Esophagus muscularis mucosa (tissue), 4 donors: ENCODE results near the gene HSD11B1. TPM values are rescaled to one million over a fixed set of nuclear protein-coding genes. Genes with fewer than 3 reads are reported as not detected.

Experiments
- DNase-seq: peaks from one replicate; pipeline ENCODE4 v3.0.0-alpha.2; 2017; ENCODE audit errors: extremely low spot score
- H3K27ac ChIP-seq, 4 donors: fragments of 200-600 bp; sonication (generic); replicated peaks in 1 of 4; 1 replicate in 3 of 4; 2 replicates in 1 of 4; pipeline ENCODE4 v1.5.1; 2016 to 2019; ENCODE audit warnings: mild to moderate bottlenecking in 1 of 4
- H3K27me3 ChIP-seq, 4 donors: fragments of 200-600 bp; sonication (generic); one replicate each; pipeline versions ENCODE4 v1.5.1 to v1.6.0; 2016 to 2019
- H3K36me3 ChIP-seq, 4 donors: fragments of 200-600 bp; sonication (generic); one replicate each; pipeline ENCODE4 v1.5.1; 2016 to 2019
- H3K4me1 ChIP-seq, 4 donors: fragments of 200-600 bp; sonication (generic); one replicate each; pipeline ENCODE4 v1.5.1; 2016 to 2019
- H3K4me3 ChIP-seq, 4 donors: fragments of 200-600 bp; sonication (generic); 1 replicate in 2 of 4; 2 replicates in 2 of 4; pipeline ENCODE4 v1.5.1; 2016 to 2019; ENCODE audit warnings: mild to moderate bottlenecking in 4 of 4, moderate library complexity in 1 of 4
- H3K9me3 ChIP-seq, 4 donors: fragments of 200-600 bp; sonication (generic); 1 replicate in 3 of 4; 2 replicates in 1 of 4; pipeline ENCODE4 v1.5.1; 2016 to 2019
- CTCF ChIP-seq, 3 experiments: fragments of 200-600 bp in 2 of 3; fragments of 450-650 bp in 1 of 3; sonication (generic) in 2 of 3; IDR thresholded peaks; one replicate each; pipeline ENCODE4 v1.5.1; 2017 to 2019; ENCODE audit warnings: antibody characterized with exemption in 3 of 3, mild to moderate bottlenecking in 2 of 3, moderate library complexity in 1 of 3
- EP300 ChIP-seq: sonication (generic); formaldehyde crosslinking; IDR thresholded peaks from one replicate; pipeline ENCODE4 v1.6.1; 2017; ENCODE audit warnings: antibody characterized with exemption
- POLR2A ChIP-seq: fragments of 450-650 bp; IDR thresholded peaks from one replicate; pipeline ENCODE4 v1.6.1; 2017; ENCODE audit warnings: antibody characterized with exemption, moderate library complexity, mild to moderate bottlenecking, low read depth
- POLR2AphosphoS5 ChIP-seq, 2 donors: sonication (generic); formaldehyde crosslinking; IDR thresholded peaks; one replicate each; pipeline ENCODE4 v1.6.1; 2017; ENCODE audit warnings: antibody characterized with exemption in 2 of 2
- WGBS: methylation state at CpG from one replicate; pipeline ENCODE4 v1.1.5; 2018; 5-methylcytosine and 5-hydroxymethylcytosine counted together
- intact Hi-C: fragments of 100-400 bp; cut with DNase I; formaldehyde crosslinking; loops from one replicate; pipeline ENCODE4 v1.15.1; 2023
- total RNA-seq, 4 donors: library from RNA; depleted of rRNA; stranded (reverse); fragments of >200 nt; gene quantifications; one replicate each; pipeline versions ENCODE4 v1.1.0 to v1.2.1, GENCODE V29; 2016

Gene HSD11B1
- total RNA-seq, 4 donors from 2014 or later, result 5.0 to 17.2 (median 6.2) TPM

- DNase-seq, result no peak
- peaks cover 0 to 7% (median 0%) of the 10 kb centered on the region in 4 donors for H3K4me1 ChIP-seq
- 90% methylated on average over 4 of the region's 4 CpGs for WGBS
- H3K27me3 ChIP-seq, result no peaks in the 10 kb centered on the region
- no peaks in the 10 kb centered on the region for H3K36me3 ChIP-seq
- H3K4me3 ChIP-seq, result no peak overlapping the region
- no peak for TF ChIP-seq EP300
- TF ChIP-seq CTCF (IDR thresholded peaks at IDR 0.05), result no peak
- no peak for TF ChIP-seq POLR2AphosphoS5 (IDR thresholded peaks at IDR 0.05)
- TF ChIP-seq POLR2A, result no peak
- intact Hi-C loops, result no loop called here
- H3K9me3 ChIP-seq, result no peaks in the 10 kb centered on the region
- no peak overlapping the region for H3K27ac ChIP-seq
Observed at GRCh38 chr1:209720326-209720725, 15.7 kb downstream of the HSD11B1 start.

- peaks cover 0 to 7% (median 0%) of the 10 kb centered on the region in 4 donors for H3K4me1 ChIP-seq
- no peak overlapping the region for H3K4me3 ChIP-seq
- no peak for DNase-seq
- no peak for TF ChIP-seq CTCF (IDR thresholded peaks at IDR 0.05)
- TF ChIP-seq POLR2AphosphoS5 (IDR thresholded peaks at IDR 0.05), result no peak
- TF ChIP-seq POLR2A, result no peak
- no peak for TF ChIP-seq EP300
- H3K9me3 ChIP-seq, result no peaks in the 10 kb centered on the region
- whole genome bisulfite sequencing, result 70% methylated on average over 2 of the region's 2 CpGs
- intact Hi-C loops, result no loop called here
- H3K27ac ChIP-seq, result no peak overlapping the region
- no peaks in the 10 kb centered on the region for H3K36me3 ChIP-seq
- H3K27me3 ChIP-seq, result no peaks in the 10 kb centered on the region
Observed at GRCh38 chr1:209720826-209721225, 16.2 kb downstream of the HSD11B1 start.

- TF ChIP-seq POLR2A (no peak), EP300 (no peak), CTCF (IDR thresholded peaks at IDR 0.05) (no peak), POLR2AphosphoS5 (IDR thresholded peaks at IDR 0.05) (no peak)
- Histone ChIP-seq H3K27ac (no peak overlapping the region), H3K9me3 (no peaks in the 10 kb centered on the region), H3K4me3 (no peak overlapping the region), H3K27me3 (no peaks in the 10 kb centered on the region), H3K36me3 (no peaks in the 10 kb centered on the region), H3K4me1 (peaks cover 0 to 7% (median 0%) of the 10 kb centered on the region in 4 donors)
- DNase-seq, result no peak
- intact Hi-C loops, result no loop called here
- WGBS, result 88% methylated on average over 1 of the region's 1 CpG
Observed at GRCh38 chr1:209721323-209721722, 16.7 kb downstream of the HSD11B1 start.

GRCh38 chr1:209723265-209723664 is 18.6 kb downstream of the HSD11B1 start:
- Histone ChIP-seq H3K9me3 (no peaks in the 10 kb centered on the region), H3K36me3 (no peaks in the 10 kb centered on the region), H3K4me1 (peaks cover 0 to 7% (median 0%) of the 10 kb centered on the region in 4 donors), H3K27ac (no peak overlapping the region), H3K4me3 (no peak overlapping the region), H3K27me3 (no peaks in the 10 kb centered on the region)
- no peak for DNase-seq
- WGBS, result 98% methylated on average over 3 of the region's 3 CpGs
- TF ChIP-seq EP300 (no peak), CTCF (IDR thresholded peaks at IDR 0.05) (no peak), POLR2A (no peak), POLR2AphosphoS5 (IDR thresholded peaks at IDR 0.05) (no peak)
- intact Hi-C loops, result no loop called here
